ENCODE measurements around the gene ATMIN. TPM values are rescaled to one million over a fixed set of nuclear protein-coding genes. Genes with fewer than 3 reads are reported as not detected.

Gene ATMIN
- total and polyA plus RNA-seq, 2 experiments from 2014 or later: 22.0 to 60.5 TPM

DNA sequence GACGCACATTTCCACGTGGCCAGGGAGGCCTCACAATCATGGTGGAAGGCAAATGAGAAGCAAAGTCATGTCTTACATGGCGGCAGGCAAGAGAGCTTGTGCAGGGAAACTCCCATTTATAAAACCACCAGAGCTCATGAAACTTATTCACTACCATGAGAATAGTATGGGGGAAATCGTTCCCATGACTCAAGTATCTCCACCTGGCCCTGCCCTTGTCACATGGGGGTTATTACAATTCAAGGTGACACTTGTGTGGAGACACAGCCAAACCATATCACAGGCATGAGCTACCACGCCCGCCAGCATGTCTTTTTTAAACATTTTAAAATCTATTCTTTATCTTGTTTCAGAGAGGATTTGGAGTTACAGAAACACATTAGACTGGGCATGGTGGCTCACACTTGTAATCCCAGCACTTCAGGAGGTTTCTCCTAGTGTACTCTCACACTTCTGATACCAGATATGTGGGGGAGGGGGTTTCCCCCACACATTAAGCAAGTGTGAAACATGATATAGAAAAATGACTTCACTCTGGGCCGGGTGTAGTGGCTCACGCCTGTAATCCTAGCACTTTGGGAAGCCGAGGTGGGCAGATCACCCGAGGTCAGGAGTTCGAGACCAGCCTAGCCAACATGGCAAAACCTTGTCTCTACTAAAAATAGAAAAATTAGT lies 5.6 kb upstream of the ATMIN start (continued):
- TF ChIP-seq, protein P1, sequence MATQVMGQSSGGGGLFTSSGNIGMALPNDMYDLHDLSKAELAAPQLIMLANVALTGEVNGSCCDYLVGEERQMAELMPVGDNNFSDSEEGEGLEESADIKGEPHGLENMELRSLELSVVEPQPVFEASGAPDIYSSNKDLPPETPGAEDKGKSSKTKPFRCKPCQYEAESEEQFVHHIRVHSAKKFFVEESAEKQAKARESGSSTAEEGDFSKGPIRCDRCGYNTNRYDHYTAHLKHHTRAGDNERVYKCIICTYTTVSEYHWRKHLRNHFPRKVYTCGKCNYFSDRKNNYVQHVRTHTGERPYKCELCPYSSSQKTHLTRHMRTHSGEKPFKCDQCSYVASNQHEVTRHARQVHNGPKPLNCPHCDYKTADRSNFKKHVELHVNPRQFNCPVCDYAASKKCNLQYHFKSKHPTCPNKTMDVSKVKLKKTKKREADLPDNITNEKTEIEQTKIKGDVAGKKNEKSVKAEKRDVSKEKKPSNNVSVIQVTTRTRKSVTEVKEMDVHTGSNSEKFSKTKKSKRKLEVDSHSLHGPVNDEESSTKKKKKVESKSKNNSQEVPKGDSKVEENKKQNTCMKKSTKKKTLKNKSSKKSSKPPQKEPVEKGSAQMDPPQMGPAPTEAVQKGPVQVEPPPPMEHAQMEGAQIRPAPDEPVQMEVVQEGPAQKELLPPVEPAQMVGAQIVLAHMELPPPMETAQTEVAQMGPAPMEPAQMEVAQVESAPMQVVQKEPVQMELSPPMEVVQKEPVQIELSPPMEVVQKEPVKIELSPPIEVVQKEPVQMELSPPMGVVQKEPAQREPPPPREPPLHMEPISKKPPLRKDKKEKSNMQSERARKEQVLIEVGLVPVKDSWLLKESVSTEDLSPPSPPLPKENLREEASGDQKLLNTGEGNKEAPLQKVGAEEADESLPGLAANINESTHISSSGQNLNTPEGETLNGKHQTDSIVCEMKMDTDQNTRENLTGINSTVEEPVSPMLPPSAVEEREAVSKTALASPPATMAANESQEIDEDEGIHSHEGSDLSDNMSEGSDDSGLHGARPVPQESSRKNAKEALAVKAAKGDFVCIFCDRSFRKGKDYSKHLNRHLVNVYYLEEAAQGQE (IDR thresholded peaks at IDR 0.05; ENCODE audit: unreplicated experiment): no peak
- TF ChIP-seq ETS1 (IDR thresholded peaks at IDR 0.05): no peak
- no peak for TF ChIP-seq CREB1 (CRISPR knock-in tag; IDR thresholded peaks at IDR 0.05; ENCODE audit: low read depth)

- Histone ChIP-seq H3F3A (replicated peaks; ENCODE audit: low read depth) (no peaks in the 10 kb centered on the region), H4K20me1 (replicated peaks; ENCODE audit: insufficient read depth) (peaks cover 24% of the 10 kb centered on the region), H3K27me3 (ENCODE audit: insufficient read depth) (no peaks in the 10 kb centered on the region), H3K4me2 (peak overlapping the region; percentile 100), H3K4me3 (peak overlapping the region; percentile 96), H3K27ac (ENCODE audit: low read depth) (0 out of 2 replicates have a peak overlapping the region, but pooled peaks have one; percentile 45), H3K4me1 (ENCODE audit: insufficient read depth) (peaks cover 9% of the 10 kb centered on the region), H2AFZ (0 out of 2 replicates have a peak overlapping the region, but pooled peaks have one; percentile 29), H3K36me3 (ENCODE audit: insufficient read depth) (peaks cover 8% of the 10 kb centered on the region), H3K79me2 (replicated peaks; ENCODE audit: insufficient read depth) (peaks cover 46% of the 10 kb centered on the region), H3K9me2 (ENCODE audit: insufficient read depth) (0 out of 2 replicates have a peak, but pooled peaks cover 4% of the 10 kb centered on the region)
- Mint-ChIP-seq H3K4me1 (peaks cover 11% of the 10 kb centered on the region), H3K4me3 (peak overlapping the region; percentile 90), H3K27me3 (ENCODE audit: insufficient read depth, low read depth, poor library complexity) (peaks cover 6% of the 10 kb centered on the region), H3K27ac (peak overlapping the region; percentile 91), H3K9me3 (peaks cover 12% of the 10 kb centered on the region; the same call in 2 of the 3 replicates), H3K36me3 (ENCODE audit: low read depth) (peaks cover 46% of the 10 kb centered on the region)
- ATAC-seq (peak; percentile 58), DNase-seq (ENCODE audit: low spot score) (peak; percentile 69)
- TF ChIP-seq NANOG (IDR thresholded peaks at IDR 0.05; ENCODE audit: borderline replicate concordance): no peak
- TF ChIP-seq JUNB (IDR thresholded peaks at IDR 0.05; ENCODE audit: unreplicated experiment): no peak
- TF ChIP-seq EZH2phosphoT487 (IDR thresholded peaks at IDR 0.05; ENCODE audit: unreplicated experiment): no peak
- TF ChIP-seq, protein P1 (IDR thresholded peaks at IDR 0.05; ENCODE audit: unreplicated experiment): no peak
- no peak for TF ChIP-seq ZNF331 (CRISPR knock-in tag; IDR thresholded peaks at IDR 0.05; ENCODE audit: low read depth)
- no peak for TF ChIP-seq ZNF114 (CRISPR knock-in tag; IDR thresholded peaks at IDR 0.05)
These were observed 521 bp downstream of the ATMIN start for GRCh38 chr16:81035975-81036750.
